Activated CD4-positive, alpha-beta T cell treated with anti-CD3 and anti-CD28 coated beads for 24 hours (primary cell): Measurements from ENCODE around the gene DNM3.

ENCODE experiments used
- DNase-seq, 2 donors: peaks; one replicate each; pipeline ENCODE4 v3.0.0-alpha.2; 2020; ENCODE audit warnings: low read depth in 2 of 2

Gene DNM3

DNA sequence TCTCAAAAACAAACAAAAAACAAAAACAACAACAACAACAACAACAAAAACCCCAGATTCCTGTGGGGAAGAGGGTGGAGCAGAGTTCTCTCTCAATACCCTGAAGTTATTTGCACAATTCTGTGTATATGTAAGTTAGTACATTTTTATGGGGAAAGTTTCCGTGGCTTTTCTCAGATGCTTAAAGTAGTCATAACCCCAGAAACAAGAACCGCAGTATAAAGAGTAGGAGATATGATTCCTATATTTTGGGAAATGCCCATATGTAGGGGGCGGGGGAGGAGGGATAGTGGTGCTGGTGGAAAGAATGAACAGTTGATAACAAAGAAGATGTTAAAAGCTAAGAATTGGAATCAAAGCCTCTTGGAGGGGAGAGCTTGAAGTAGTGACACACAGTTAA lies 131.5 kb downstream of the DNM3 start:
- DNase-seq = no peak

- DNase-seq = no peak
Observed at GRCh38 chr1:171973421-171973820, 132.1 kb downstream of the DNM3 start.

GRCh38 chr1:171981303-171981702 lies 140.0 kb downstream of the DNM3 start:
- DNase-seq = no peak

- DNase-seq = no peak
Observed at GRCh38 chr1:171983584-171983983, 142.3 kb downstream of the DNM3 start.

GRCh38 chr1:171984262-171984661 lies 143.0 kb downstream of the DNM3 start:
- DNase-seq = no peak

GRCh38 chr1:171984850-171985485 lies 143.7 kb downstream of the DNM3 start:
- DNase-seq = no peak

DNA sequence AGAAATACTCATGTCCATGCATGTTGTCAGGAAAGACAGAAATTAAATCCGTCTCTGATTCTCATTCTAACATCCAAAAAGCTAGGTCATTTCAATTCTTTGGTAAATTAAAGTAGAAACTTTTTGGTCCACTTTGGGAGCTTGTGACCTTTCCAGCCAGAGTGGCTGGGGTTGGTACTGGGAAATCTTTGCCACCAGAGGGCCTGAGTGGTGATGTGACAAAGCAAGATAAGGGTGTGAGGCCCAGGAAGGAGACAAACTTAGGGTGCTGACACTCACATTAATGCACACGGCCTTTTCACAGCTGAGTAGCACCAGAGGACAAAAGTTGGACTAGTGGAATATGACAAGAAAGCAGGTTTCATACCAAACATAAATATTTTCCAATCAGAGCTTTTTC lies 144.3 kb downstream of the DNM3 start:
- no peak for DNase-seq

DNA sequence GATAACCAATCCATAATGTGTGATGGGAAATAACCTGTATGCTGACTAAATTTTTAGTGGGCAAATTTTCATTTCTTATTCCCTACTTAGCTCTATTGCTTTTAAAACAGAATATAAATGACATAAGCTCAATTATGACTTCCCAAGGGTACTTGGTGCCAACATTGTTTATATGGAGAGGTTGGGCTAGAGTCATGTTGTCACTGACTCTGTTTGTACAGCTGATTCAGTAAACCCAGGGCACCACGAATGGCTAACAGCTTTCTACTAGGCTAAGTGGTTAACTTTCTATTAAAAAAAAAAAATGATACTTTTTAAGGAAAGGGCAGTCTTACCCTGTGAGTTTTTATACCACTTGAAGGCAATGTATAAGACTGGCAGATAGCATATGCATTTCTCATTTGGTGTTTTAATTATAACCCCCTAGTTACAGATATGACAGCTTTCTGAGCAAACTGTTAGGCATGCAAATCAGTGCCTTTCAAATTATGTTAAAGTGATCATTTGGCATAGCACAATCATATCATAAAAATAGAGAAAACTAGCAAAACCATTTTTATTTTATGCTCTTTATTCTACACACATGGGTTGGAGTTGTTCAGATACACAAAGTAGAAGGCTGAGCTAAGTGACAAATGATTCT lies 147.1 kb downstream of the DNM3 start:
- no peak for DNase-seq

DNA sequence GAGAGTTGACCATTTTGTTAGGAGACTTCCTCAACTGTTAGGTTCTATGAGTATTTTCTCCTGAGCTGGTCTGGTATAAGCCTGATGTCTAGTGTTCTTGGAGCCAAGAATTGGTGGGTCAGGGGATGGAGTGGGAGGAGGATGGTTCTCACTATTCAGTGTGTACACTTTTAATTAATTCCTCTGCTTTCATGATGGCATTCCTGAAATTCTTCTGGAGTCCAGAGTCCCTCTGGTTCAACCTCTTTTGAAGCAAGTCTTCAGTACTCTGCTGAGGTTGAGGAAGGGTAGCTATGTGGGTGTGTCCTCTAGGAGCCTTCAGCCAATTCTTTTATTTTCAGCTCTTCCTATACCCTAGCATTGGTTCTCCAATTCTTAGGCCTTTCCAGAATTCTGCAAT lies 149.1 kb downstream of the DNM3 start:
- no peak for DNase-seq

DNA sequence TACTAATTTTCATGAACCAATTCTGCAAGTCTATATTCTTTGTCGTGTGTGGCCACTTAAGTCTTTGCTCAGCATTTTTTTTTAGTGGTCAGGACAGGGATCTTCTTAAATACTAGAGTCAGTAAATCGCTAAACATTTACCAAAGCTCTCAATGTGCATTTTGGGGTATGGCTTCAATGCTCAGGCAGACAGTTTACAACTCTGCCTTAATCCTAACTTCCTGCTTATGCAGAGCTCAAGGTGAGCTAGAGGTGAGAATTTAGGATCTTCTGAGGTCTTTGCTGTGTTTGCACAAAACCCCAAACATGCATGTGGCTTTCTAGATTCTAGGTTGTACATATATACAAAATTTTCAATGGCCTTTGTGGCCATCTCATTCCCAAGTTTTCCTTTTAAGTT lies 153.0 kb downstream of the DNM3 start:
- DNase-seq = no peak

- no peak for DNase-seq
Observed at GRCh38 chr1:171995573-171995972, 154.3 kb downstream of the DNM3 start.

- DNase-seq = no peak
Observed at GRCh38 chr1:171997936-171998335, 156.6 kb downstream of the DNM3 start.

DNA sequence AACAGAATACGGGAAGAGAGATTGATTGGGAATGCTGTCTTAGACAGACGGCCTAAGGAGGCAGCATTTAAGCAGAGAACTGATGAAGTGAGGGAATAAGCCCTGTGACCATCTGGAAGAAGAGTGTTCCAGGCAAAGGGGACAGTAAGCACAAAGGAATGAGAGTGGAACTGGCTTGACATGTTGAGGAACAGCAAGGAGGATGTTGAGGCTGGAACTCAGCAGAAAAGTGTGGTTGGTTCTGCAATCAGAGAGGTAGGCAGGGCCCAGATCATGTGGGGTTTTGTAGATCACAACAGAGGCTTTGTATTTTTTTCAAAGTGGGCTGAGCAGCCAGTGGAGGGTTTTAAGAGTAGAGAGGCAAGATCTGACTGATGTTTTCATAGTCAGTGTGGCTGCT lies 157.4 kb downstream of the DNM3 start:
- DNase-seq = no peak

DNA sequence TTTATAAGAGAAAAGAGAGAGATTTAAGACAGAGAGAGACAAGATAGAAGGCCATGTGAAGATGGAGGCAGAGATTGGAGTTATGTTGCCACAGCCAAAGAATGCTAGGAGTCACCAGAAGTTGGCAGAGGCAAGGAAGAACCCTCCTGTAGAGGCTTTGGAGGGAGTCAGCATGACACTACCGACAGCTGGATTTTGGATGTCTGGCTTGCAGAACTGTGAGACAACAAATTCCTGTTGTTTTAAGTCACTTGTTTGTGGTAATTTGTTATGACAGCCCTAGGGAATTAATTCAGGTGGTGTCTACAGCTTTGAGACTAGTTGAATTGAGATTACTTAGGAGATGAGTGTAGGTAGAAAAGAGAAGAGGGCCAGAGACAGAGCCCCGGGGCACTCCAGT lies 158.5 kb downstream of the DNM3 start:
- no peak for DNase-seq

DNA sequence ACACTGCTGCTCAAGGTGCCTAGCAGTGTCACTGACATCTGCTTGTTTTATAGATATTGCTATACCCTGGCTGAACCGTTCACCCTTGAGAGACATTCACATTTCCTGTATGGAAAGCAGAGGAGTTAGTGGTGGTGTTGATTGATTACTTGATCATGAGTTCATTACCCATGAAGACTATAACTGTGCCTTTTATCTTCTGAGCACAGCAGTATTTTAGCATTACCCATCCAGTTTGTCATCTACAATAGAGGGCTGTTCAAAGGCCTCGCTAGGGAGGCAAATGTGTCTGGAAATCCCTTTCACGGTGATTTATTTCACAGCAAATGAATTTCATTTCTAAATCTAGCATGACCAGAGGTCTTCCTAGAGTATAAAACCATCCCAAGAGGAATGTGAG lies 160.0 kb downstream of the DNM3 start:
- DNase-seq = no peak

GRCh38 chr1:172002725-172003345 lies 161.5 kb downstream of the DNM3 start:
- DNase-seq = peak in 1 of 2 donors; percentile 7

- no peak for DNase-seq
Observed at GRCh38 chr1:172003766-172004530, 162.7 kb downstream of the DNM3 start.

GRCh38 chr1:172004671-172005070 lies 163.4 kb downstream of the DNM3 start:
- no peak for DNase-seq

- no peak for DNase-seq
Observed at GRCh38 chr1:172005856-172006255, 164.6 kb downstream of the DNM3 start.

DNA sequence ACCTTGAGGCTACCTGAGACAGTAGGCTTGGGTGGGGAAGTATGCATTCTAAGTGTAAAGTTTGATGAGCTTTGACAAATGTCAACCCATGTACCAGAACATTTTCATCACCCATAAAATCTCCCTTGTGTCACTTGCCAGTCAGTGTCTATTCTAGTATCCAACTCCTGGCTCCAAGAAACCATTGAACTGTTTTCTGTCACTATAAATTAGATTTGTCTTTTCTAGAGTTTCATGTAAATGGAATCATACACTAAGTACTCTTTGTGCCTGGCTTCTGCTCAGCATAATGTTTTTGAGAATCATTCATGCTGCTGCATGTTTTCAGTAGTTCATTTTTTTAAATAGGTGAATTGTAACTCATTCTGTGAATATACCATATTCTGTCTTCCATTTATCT lies 165.4 kb downstream of the DNM3 start:
- DNase-seq = no peak

DNA sequence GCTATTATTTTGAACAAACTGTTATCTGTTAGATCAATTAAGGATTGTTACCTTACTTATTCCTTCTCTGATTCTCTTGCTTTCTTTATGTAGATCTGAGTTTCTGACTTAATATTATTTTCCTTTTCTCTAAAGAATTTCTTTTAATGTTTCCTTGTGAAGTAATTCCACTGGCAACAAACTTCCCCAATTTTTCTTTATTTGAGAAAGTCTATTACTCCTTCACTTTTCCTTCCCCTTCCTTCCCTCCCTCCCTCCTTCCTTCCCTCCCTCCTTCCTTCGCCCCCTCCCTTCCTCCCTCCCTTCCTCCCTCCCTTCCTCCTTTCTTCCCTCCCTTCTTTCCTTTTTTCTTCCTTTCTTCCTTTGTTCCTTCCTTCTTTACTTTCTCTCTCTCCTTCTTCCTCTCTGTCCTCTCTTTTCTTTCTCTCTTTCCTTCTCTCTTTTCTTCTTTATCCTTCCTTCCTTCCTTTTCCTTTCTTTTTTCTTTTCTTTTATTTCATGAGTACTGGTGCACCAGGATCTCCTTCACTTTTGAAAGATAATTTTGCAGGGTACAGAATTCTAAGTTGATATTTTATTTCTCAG lies 177.5 kb downstream of the DNM3 start:
- DNase-seq = no peak

GRCh38 chr1:172019976-172020375 lies 178.7 kb downstream of the DNM3 start:
- DNase-seq = no peak
